Endothelial cell of umbilical vein (primary cell): ENCODE results near the gene KDM5B. TPM values are rescaled to one million over a fixed set of nuclear protein-coding genes. Genes with fewer than 3 reads are reported as not detected.

Source experiments
- BruUV-seq: library from RNA; stranded (reverse); fragments of 400-500 nt; replicated peaks from 2 replicates; lab custom pipeline; 2021; lab: Mats Ljungman, UMichigan
- CTCF ChIA-PET: fragments of 300-600, 350-600 bp; sonication (Branson Sonifier 250); formaldehyde crosslinking; loops from one replicate; lab custom pipeline; 2021; ENCODE audit warnings: antibody characterized with exemption, inconsistent platforms; lab: Charles Lee
- POLR2A ChIA-PET: fragments of 300-600, 350-600 bp; sonication (Branson Sonifier 250); formaldehyde crosslinking; loops from one replicate; lab custom pipeline; 2021; ENCODE audit warnings: antibody characterized with exemption, inconsistent platforms; lab: Charles Lee
- DNase-seq: peaks from one replicate; pipeline ENCODE4 v3.0.0-alpha.2; 2011; ENCODE audit warnings: low read depth, low spot score
- FAIRE-seq: peaks from 2 replicates; lab custom pipeline; 2011; peaks lifted over from hg19 to GRCh38; lab: Jason Lieb, UNC
- H2AFZ ChIP-seq: 2 replicates; pipeline ENCODE4 v1.6.0; 2012; ENCODE audit warnings: low read depth, low read length, control low read depth, inconsistent platforms
- H3K27ac ChIP-seq: 2 replicates; pipeline ENCODE4 v1.5.1; 2011; ENCODE audit warnings: low read depth, mild to moderate bottlenecking, control low read depth, low read length, moderate library complexity; ENCODE audit not compliant: insufficient read depth
- H3K27me3 ChIP-seq, 2 experiments: 2 replicates each; pipeline versions ENCODE4 v1.6.0 to v1.6.1; 2011; ENCODE audit warnings: low read length in 2 of 2, mixed read lengths in 1 of 2; ENCODE audit not compliant: control insufficient read depth in 2 of 2, insufficient read depth in 2 of 2
- H3K36me3 ChIP-seq, 2 experiments: 2 replicates in 1 of 2; 3 replicates in 1 of 2; pipeline ENCODE4 v1.5.1; 2011; ENCODE audit warnings: low read length in 2 of 2, mild to moderate bottlenecking in 1 of 2, moderate library complexity in 1 of 2; ENCODE audit not compliant: control insufficient read depth in 2 of 2, insufficient read depth in 2 of 2; ENCODE audit errors: extremely low read depth in 1 of 2
- H3K4me1 ChIP-seq: 3 replicates; pipeline ENCODE4 v1.5.1; 2011; ENCODE audit warnings: mild to moderate bottlenecking, low read length; ENCODE audit not compliant: control insufficient read depth, insufficient read depth; ENCODE audit errors: extremely low read depth
- H3K4me2 ChIP-seq: 2 replicates; pipeline ENCODE4 v1.6.1; 2011; ENCODE audit warnings: low read length, control low read depth, mixed read lengths; ENCODE audit not compliant: insufficient read depth
- H3K4me3 ChIP-seq, 3 experiments: fragments of 200-600 bp in 1 of 3; sonication (generic), shearing (Covaris generic) in 1 of 3; replicated peaks in 1 of 3; 2 replicates each; pipeline ENCODE4 v1.5.1; 2011 to 2016; ENCODE audit warnings: control low read depth in 3 of 3, low read length in 3 of 3, mild to moderate bottlenecking in 2 of 3, inconsistent platforms in 1 of 3, low read depth in 1 of 3, moderate library complexity in 1 of 3; ENCODE audit not compliant: insufficient read depth in 1 of 3
- H3K79me2 ChIP-seq: 2 replicates; pipeline ENCODE4 v1.6.0; 2012; ENCODE audit warnings: low read length, inconsistent platforms; ENCODE audit not compliant: control insufficient read depth, insufficient read depth
- H3K9ac ChIP-seq: replicated peaks from 2 replicates; pipeline ENCODE3; 2011; ENCODE audit warnings: low read length, control low read depth; ENCODE audit not compliant: insufficient read depth; ENCODE audit errors: extremely low read depth
- H3K9me1 ChIP-seq: replicated peaks from 3 replicates; pipeline ENCODE4 v1.6.0; 2011; ENCODE audit warnings: mild to moderate bottlenecking, low read length; ENCODE audit not compliant: control insufficient read depth, insufficient read depth; ENCODE audit errors: extremely low read depth
- H3K9me3 ChIP-seq: replicated peaks from 2 replicates; pipeline ENCODE4 v1.5.1; 2012; ENCODE audit warnings: low read length, inconsistent platforms; ENCODE audit not compliant: control insufficient read depth, insufficient read depth
- H4K20me1 ChIP-seq: replicated peaks from 2 replicates; pipeline ENCODE3; 2011; ENCODE audit warnings: mild to moderate bottlenecking, low read length; ENCODE audit not compliant: control insufficient read depth, insufficient read depth; ENCODE audit errors: extremely low read depth
- CTCF ChIP-seq, 2 donors: IDR thresholded peaks; 1 replicate in 1 of 2; 2 replicates in 1 of 2; pipeline ENCODE4 v1.5.1; 2011; ENCODE audit warnings: low read length in 2 of 2, mild to moderate bottlenecking in 2 of 2, moderate library complexity in 2 of 2, control low read depth in 1 of 2, inconsistent platforms in 1 of 2, low read depth in 1 of 2; ENCODE audit not compliant: insufficient read depth in 1 of 2; ENCODE audit errors: extremely low read depth in 1 of 2
- EZH2 ChIP-seq: IDR thresholded peaks from 2 replicates; pipeline ENCODE4 v1.6.1; 2012; ENCODE audit warnings: borderline replicate concordance, low read depth, mild to moderate bottlenecking, moderate library complexity, low read length, inconsistent platforms; ENCODE audit not compliant: severe bottlenecking
- FOS ChIP-seq: IDR thresholded peaks from 2 replicates; pipeline ENCODE4 v1.6.1; 2011; ENCODE audit warnings: mild to moderate bottlenecking, low read length, moderate library complexity, borderline replicate concordance; ENCODE audit not compliant: insufficient read depth
- GATA2 ChIP-seq: IDR thresholded peaks from 2 replicates; pipeline ENCODE4 v1.7.0; 2011; ENCODE audit warnings: low read depth, mild to moderate bottlenecking, moderate library complexity, mixed read lengths, low read length; ENCODE audit not compliant: insufficient read length, insufficient read depth
- JUN ChIP-seq: IDR thresholded peaks from 2 replicates; pipeline ENCODE4 v1.6.1; 2011; ENCODE audit warnings: borderline replicate concordance, low read depth; ENCODE audit not compliant: insufficient read length, insufficient read depth
- MAX ChIP-seq: IDR thresholded peaks from 2 replicates; pipeline ENCODE4 v1.6.1; 2011; ENCODE audit not compliant: insufficient read depth, insufficient read length
- MYC ChIP-seq: IDR thresholded peaks from one replicate; pipeline ENCODE4 v1.6.1; 2011; ENCODE audit warnings: mild to moderate bottlenecking, low read depth, low read length
- POLR2A ChIP-seq: IDR thresholded peaks from 2 replicates; pipeline ENCODE4 v1.6.1; 2012; ENCODE audit warnings: low read depth, mild to moderate bottlenecking, control low read depth, low read length
- POLR2AphosphoS5 ChIP-seq: IDR thresholded peaks from 2 replicates; pipeline ENCODE4 v1.6.1; 2012; ENCODE audit warnings: low read depth, mild to moderate bottlenecking, control low read depth, low read length, moderate library complexity; ENCODE audit not compliant: insufficient read depth
- dilution Hi-C: fragments of 300-500 bp; cut with MboI; formaldehyde crosslinking; loops from one replicate; pipeline ENCODE4 v1.15.0; 2019; ENCODE audit warnings: low sequenced_read_pairs; ENCODE audit not compliant: extremely low pct_ligation_motif_present
- intact Hi-C: fragments of 100-400 bp; cut with micrococcal nuclease; formaldehyde crosslinking; loops from one replicate; pipeline ENCODE4 v1.10.0; 2022
- polyA plus RNA-seq, 4 experiments: library from polyadenylated mRNA; depleted of rRNA in 3 of 4; stranded (reverse) in 3 of 4; unstranded in 1 of 4; fragments of >200 nt; gene quantifications; 2 replicates each; pipeline versions ENCODE4 v1.2.1 to v1.2.3, GENCODE V29; 2011 to 2012; ENCODE audit warnings: missing spikeins in 1 of 4
- total RNA-seq: library from RNA; stranded (reverse); gene quantifications from 2 replicates; pipeline ENCODE4 v1.2.3, GENCODE V29; 2021

Gene KDM5B
- total and polyA plus RNA-seq, 2 donors (not counting 3 experiments of a cell fraction or from before 2014, with no cell fraction given): 25.2 to 65.5 TPM

GRCh38 chr1:202760589-202760988 lies 47.6 kb downstream of the KDM5B start:
- dilution Hi-C loops (no loop called here), intact Hi-C loops (no loop called here)
- H3K27me3 ChIP-seq: no peaks in the 10 kb centered on the region
- H4K20me1 ChIP-seq: peaks cover 2% of the 10 kb centered on the region
- H3K9me3 ChIP-seq: no peaks in the 10 kb centered on the region
- CTCF ChIA-PET: interaction anchor here (0.5 to 2.8 kb wide), 4 partner anchors 9 to 91 kb away, joined by 3 to 9 read pairs (median 4); no protein-coding TSS in a partner anchor
- DNase-seq: no peak
- no peak overlapping the region for H2AFZ ChIP-seq
- no peaks in the 10 kb centered on the region for H3K79me2 ChIP-seq
- H3K9me1 ChIP-seq: no peaks in the 10 kb centered on the region
- no peaks in the 10 kb centered on the region for H3K4me1 ChIP-seq
- no peak overlapping the region for H3K27ac ChIP-seq
- no peak for FAIRE-seq
- no peak overlapping the region for H3K4me3 ChIP-seq
- TF ChIP-seq JUN (no peak), MAX (no peak), FOS (no peak), EZH2 (no peak), POLR2A (no peak)
- BruUV-seq: no TSS peak
- peaks cover 16 to 25% of the 10 kb centered on the region in 2 experiments for H3K36me3 ChIP-seq
- POLR2A ChIA-PET: no interaction called here
- H3K9ac ChIP-seq: no peak overlapping the region
- no peak overlapping the region for H3K4me2 ChIP-seq

- H3K36me3 ChIP-seq: peaks cover 27 to 29% of the 10 kb centered on the region in 2 experiments
- no peaks in the 10 kb centered on the region for H3K9me3 ChIP-seq
- no peak overlapping the region for H3K4me3 ChIP-seq
- H2AFZ ChIP-seq: no peak overlapping the region
- TF ChIP-seq CTCF (IDR thresholded peaks at IDR 0.05; ENCODE audit: extremely low read depth in 1 of 2, insufficient read depth in 1 of 2, low read depth in 1 of 2, low read length in 2 of 2) (no peak), POLR2AphosphoS5 (no peak), JUN (no peak), MAX (no peak), MYC (no peak), POLR2A (no peak), EZH2 (no peak), FOS (no peak), GATA2 (no peak)
- H3K4me1 ChIP-seq: no peaks in the 10 kb centered on the region
- H3K9me1 ChIP-seq: no peaks in the 10 kb centered on the region
- no peak overlapping the region for H3K9ac ChIP-seq
- FAIRE-seq (no peak), DNase-seq (no peak)
- no peak overlapping the region for H3K4me2 ChIP-seq
- dilution Hi-C loops: no loop called here
- no peaks in the 10 kb centered on the region for H3K27me3 ChIP-seq
- H3K79me2 ChIP-seq: no peaks in the 10 kb centered on the region
- BruUV-seq: no TSS peak
- CTCF ChIA-PET: no interaction called here
- no peak overlapping the region for H3K27ac ChIP-seq
- H4K20me1 ChIP-seq: peaks cover 2% of the 10 kb centered on the region
- intact Hi-C loops: loop anchor here (5.0 kb wide), 1 partner anchor 241 kb away; no protein-coding TSS in a partner anchor
- POLR2A ChIA-PET: no interaction called here
Observed at GRCh38 chr1:202756391-202756790, 51.8 kb downstream of the KDM5B start.
